Activated CD8-positive, alpha-beta memory T cell treated with anti-CD3 and anti-CD28 coated beads, Interleukin-2, amount 50 U/mL, for 1 hour (primary cell): Measurements from ENCODE around the gene PTCH1.

Experiments used
- DNase-seq: peaks from one replicate; pipeline ENCODE4 v3.0.0-alpha.2; 2020; ENCODE audit errors: extremely low read depth

The PTCH1 gene

DNA sequence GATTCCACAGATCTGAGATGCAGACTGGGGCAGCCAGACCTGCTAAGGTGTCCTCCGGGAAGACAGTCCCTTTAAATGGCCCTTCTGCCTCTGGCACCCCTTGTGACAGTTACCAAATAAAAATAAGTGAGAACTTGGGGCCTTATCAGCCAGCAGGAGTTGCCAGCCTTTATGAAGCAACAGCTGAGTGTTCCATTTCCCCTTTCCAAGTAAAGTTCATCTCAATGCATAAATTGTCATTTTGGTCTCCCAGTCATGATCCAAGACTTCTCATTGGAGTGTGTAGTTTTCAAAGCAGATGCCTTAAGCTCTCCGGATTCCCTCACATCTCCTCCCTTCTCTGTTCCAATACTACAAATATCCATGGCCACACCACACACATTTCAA is 4.1 kb downstream of the PTCH1 start:
- no peak for DNase-seq

DNA sequence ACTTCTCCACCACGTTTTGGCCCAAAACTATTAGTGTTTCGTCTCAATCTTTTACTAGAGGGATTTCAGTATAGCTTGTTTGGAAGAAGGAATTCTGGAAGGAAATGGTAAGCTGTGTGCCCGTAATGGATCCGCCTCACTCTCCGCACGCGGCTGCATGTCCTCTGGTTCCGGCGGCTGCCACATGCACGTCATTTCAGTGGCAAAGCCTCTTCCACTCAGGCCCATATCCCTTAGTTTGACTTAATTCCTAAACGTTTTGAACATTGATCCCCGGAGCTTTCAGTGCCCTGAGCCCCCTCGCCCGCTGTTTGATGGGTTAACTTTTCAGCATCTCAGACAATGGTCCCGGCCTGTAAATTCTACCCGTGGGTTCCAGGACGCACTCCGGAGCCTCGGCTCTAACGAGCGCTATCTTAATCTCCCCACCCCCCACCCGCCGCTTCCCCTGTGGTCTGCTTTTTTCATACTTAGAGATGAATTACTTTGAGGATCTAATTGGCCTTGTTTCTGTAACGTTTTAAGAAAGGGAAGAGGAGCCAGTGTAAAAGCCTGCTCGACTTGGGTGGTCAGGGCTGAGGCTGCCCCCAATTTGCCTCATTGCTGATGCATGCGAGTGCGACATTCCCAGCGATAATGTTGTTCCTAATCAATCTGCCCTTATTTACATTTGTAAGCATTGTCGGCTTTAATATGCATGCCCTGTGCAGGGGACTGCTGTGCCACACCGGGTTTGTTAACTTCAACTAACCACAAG is 4.6 kb downstream of the PTCH1 start:
- DNase-seq, result no peak

GRCh38 chr9:95511616-95511931 is 5.2 kb downstream of the PTCH1 start:
- no peak for DNase-seq

DNA sequence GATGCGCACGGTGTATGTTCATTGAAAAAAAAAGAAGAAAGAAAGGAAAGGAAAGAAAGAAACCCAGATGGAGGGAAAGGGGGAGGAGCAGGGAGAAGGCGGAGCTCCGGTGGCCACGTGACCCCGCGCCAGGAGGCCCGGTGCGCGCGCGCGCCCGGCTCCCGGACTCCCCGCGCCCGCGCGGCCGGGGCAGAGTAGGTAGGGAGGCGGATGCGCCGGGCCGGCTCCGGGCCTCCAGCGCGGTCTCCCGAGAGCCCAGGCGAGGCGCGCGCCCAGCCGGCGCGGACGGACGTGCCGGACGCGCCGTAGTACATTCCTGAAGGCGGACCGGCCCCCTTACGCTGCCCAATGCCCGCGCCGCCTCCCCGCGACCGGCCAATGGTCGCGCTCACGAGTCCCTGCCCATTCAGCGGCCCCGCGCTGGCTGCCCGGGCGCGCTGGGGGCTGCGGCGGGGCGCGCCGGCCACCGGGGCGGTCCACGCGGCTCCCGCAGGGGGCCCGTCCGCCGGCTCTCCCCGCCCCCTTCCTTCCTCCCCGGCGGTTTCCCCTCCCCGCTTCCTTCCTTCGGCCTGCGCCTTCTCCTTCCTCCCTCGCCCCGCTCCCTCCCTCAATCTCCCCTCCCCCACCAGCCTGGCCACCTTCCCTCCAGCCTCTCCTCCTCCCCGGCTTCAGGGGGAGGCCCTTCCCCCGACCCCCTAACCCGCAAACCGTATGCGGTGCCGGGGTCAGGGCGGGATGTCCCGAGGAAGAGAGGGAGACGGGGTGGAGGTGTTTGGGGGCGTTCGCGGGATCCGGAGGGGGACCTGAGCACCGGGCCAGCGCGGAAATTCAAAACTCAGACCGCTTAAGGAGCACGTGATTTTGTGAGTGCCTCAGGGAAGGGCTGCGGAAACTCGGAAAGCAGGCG is 5.8 kb downstream of the PTCH1 start:
- peak; percentile 53 for DNase-seq

DNA sequence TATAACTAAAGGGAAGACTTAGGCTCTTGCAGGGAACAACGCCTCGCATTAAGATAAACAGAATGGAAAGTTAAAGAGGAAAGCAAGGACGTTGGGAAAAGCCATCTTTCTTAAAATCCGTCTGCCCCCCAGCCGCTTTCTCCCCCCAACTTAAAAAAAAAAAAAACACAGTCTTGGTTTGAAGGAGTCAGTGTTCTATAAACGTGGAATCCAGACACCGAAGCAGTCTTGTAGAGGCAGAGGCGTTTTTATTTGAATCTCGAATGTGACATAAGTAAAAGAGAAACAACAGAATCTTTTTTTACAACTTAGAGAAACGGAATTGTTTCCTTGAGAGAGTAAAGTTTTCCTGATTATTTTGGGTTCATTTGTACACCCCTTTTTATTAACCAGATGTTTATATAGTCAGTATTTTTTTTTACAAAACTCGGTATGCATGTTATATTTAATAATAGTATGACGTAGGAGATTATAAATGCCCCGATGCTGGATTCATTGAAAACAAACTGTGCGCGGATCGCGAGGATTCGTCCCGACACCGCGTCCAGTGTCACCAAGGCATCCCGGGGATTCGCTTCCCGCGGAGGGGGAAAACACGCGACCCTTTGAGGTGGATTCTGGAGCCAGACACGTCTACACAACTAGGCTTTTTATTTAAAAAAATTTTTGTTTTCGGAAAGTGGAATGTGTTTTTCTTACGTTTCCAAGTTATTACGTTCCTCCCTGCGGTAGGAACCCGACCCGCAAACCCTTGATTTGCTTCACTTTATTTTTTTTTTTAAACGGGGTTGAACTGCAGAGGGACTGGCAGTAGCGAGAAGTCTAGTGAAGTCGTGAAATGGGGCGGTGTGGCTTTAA is 6.7 kb downstream of the PTCH1 start:
- no peak for DNase-seq

DNA sequence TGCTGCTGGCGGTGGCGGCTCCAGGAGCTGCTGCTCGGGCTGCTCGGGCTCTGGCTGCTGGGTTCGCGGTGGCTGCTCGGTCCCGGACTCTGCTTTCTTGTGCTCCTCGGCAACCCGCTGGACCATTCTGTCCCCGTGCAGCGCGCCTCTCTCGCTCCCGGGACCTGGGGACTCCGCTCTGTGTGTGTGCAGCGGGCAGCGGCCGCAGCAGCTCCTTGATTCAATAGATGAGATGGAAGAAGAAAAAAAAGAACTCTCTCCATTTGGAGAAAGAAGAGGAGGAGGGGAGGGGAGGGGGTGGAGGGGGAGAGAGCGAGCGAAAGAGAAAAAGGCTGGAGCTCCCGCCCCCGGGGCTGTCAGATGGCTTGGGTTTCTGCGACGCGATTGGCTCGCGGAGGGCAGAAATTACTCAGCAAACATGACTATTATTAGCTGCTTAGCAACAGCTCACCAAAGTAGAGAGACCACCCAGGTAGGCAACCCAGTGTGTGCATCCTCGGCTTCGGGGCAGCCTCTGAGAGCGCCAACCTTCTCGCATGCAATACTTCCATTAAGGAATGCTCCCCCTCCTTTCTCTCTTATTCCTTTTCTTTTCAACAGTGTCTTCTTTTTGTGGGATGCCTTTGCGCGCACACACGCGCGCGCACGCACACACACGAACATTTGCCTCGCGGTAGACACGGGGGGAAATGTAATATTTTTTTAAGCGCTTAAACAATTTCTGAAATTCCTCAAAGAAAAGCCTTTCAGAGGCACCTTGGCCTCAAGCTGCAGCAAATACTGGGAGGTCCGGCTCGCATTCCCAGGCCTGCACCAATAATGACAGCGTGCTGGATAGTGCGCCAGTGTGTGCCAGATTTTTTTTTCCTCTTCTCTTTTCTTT is 7.6 kb downstream of the PTCH1 start:
- peak; percentile 39 for DNase-seq

GRCh38 chr9:95508242-95508967 is 8.4 kb downstream of the PTCH1 start:
- no peak for DNase-seq

DNA sequence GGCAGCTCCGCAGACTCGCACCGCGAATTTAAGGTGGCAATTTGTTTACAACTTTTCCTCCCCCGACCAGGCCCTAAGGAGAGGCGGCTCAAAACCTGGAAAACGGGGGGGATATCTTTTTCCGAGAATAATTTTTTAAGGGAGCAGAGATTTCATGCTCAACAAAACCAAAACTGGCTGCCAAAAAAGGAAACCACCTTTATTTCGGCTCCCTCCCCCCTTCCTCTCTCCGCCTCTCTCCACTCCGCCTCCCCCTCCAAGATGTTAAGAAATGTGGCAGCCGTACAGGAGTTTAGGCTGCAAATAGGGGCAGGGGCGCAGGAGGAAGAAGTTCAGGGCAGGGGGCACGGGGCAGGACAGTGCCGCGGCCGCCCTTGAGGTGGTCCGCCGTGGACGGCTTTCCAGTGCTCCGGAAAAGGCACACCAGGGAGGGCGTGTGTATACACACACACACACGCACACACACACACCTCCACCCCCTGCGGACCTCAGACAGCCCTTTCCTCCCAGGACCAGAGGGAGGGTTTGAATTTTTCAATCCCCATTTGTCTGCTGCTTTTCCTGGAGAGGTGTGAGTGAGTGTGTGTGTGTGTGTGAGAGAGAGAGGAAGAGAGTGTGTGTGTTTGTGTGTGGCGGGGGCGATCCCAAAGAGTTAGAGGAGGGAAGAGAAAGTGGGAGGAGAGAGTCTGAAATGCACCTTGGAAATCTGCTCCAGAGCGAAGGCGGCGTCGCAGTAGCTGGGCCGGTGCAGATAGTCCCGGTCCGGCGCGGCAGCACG is 9.1 kb downstream of the PTCH1 start:
- DNase-seq, result no peak

DNA sequence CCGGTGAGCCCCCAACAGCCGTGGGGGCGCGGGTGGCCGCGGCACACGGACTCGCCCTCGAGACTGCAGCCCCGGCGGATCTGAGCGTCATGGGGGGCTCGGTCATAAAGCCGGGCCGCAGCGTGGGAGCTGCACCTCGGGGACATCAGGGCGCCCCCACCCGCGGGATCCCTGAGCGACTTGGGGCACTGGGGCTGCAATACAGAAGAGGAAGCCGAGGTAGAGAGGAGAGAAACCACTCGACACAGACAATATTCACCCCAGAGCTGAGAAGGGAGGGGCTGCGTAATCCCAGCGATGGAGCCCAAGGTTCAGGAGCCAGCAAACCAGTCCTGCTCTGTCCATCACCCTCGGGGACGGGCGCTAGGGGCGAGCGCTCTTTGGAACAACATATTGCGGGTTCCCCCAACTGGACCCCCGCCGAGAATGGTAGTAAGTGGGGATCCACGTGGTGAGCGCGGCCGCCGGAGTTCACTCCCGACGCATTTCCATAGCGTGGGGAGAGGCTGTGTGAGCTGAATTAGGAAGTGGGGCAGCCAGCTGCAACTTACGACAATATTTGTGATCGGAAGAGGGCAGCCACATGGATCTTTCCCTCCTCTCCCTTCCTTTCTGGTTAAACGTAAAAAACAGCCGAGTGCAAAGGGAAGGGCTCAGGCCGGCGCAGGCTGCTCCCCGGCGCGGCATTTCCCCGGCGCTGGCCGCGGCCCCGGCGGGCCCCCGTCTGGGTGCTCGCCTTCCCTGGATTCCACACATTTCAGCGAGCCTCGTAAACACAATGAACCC is 9.9 kb downstream of the PTCH1 start:
- DNase-seq, result no peak

DNA sequence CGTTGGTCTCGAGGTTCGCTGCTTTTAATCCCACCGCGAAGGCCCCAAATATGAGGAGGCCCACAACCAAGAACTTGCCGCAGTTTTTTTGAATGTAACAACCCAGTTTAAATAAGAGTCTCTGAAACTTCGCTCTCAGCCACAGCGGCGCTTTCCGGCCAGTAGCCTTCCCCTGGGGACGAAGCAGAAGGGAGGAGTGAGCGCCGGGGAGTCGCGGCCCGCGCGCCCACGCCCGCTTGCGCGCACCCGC is 10.4 kb downstream of the PTCH1 start:
- DNase-seq, result no peak

DNA sequence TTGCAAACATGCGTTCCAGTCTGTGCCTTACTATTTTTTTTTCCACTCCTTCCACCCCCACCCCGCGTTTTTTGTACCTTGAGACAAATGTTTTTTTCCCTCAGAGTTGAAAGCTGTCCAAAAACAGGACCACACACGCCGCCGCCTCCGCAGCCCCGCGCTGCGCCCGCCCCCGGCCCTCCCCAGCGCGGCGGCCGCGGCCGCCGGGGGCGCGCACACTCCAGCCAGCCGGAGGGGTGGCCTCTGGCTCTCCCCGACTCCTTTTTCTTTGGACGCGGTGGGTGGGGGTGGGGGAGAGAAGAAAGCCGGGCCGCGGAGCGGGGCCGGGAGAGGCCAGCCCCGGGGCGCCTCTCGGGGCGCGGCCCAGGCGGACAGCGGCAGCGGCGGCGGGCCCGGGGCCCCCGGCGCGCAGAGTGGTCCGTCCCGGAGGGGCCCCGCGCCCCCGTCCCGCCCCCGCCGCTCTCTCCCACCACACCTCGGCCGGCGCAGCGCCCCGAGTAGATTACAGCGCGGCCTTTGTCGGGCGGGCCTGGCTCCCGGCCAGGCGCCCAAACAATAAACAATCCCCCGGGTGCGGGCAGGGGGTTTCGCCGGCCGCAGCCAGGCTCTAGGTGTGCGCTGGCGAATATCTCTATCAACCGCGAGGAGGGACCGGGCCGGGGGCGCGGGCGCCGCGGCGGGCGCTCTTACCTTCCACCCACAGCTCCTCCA is 10.9 kb downstream of the PTCH1 start:
- DNase-seq, result no peak

- DNase-seq, result no peak
Measured at GRCh38 chr9:95505072-95505716, 11.6 kb downstream of the PTCH1 start.

DNA sequence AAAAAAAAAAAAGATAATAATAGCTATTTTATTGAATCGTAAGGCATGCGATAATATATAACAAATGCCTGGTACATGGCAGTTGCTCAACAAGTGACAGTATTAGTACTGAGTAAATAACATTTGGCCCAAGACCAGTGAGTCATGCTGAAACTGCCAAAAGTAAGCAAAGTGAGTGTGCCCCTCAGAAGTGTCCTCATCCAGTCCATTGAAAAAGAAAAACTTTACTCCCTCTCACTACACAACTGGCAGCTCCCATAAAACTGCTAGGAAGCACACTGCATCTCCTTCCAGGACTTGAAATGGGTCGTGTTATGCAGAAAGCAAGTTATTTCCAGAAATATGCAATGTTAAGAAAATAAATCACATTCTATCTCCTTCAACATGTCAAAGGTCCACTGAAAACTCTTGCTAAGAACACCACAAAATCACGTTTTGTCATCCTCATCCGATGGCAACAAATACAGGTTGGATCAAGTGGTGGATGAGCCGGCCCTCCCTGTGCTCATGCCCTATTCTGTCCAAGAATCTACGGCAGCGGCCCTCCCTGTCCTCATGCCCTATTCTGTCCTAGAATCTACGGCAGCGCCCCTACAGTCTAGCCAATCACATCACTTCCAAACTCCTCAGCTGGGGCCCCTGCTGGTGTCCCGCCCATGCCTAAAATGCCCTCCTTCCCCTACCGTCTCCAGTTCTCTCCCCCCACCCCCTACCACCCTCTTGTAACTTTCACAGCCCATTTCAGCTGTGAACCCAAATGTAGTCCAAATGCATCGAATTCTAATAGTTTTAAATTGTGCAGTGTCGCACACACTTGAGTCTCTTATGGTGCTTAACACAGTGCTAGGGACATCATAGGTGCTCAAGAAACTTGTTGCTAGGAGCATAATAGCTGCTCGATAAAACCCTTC is 12.5 kb downstream of the PTCH1 start:
- DNase-seq, result no peak

- no peak for DNase-seq
Measured at GRCh38 chr9:95503369-95503768, 13.4 kb downstream of the PTCH1 start.

- no peak for DNase-seq
Measured at GRCh38 chr9:95502248-95502647, 14.5 kb downstream of the PTCH1 start.

GRCh38 chr9:95499847-95500246 is 16.9 kb downstream of the PTCH1 start:
- no peak for DNase-seq

GRCh38 chr9:95499046-95499676 is 17.6 kb downstream of the PTCH1 start:
- DNase-seq, result no peak
